ENCODE data around the gene SPOCK1.
"Not testable (repeated sequence)": the region's sequence is repeated elsewhere in the genome, so short reads cannot be mapped to it uniquely, and the experiment has no call there.

SPOCK1 gene

GRCh38 chr5:137287569-137287968 lies 211.6 kb downstream of the SPOCK1 start:
- DNase-seq, result no peak

- DNase-seq, result no peak
Observed at GRCh38 chr5:137286025-137286610, 213.0 kb downstream of the SPOCK1 start.

- DNase-seq, result no peak
Observed at GRCh38 chr5:137283801-137284200, 215.3 kb downstream of the SPOCK1 start.

GRCh38 chr5:137282216-137282615 lies 216.9 kb downstream of the SPOCK1 start:
- no peak for DNase-seq

GRCh38 chr5:137281201-137281600 lies 217.9 kb downstream of the SPOCK1 start:
- no peak for DNase-seq

GRCh38 chr5:137280656-137281055 lies 218.5 kb downstream of the SPOCK1 start:
- DNase-seq, result no peak

GRCh38 chr5:137279521-137280231 lies 219.4 kb downstream of the SPOCK1 start:
- no peak for DNase-seq

- no peak for DNase-seq
Observed at GRCh38 chr5:137278476-137278875, 220.7 kb downstream of the SPOCK1 start.

GRCh38 chr5:137275083-137275482 lies 224.0 kb downstream of the SPOCK1 start:
- peak; percentile 69 for DNase-seq

- no peak for DNase-seq
Observed at GRCh38 chr5:137273511-137273910, 225.6 kb downstream of the SPOCK1 start.

- DNase-seq, result no peak
Observed at GRCh38 chr5:137272831-137273230, 226.3 kb downstream of the SPOCK1 start.

GRCh38 chr5:137269946-137270345 lies 229.2 kb downstream of the SPOCK1 start:
- DNase-seq, result no peak

- no peak for DNase-seq
Observed at GRCh38 chr5:137269274-137269673, 229.9 kb downstream of the SPOCK1 start.

GRCh38 chr5:137268646-137269045 lies 230.5 kb downstream of the SPOCK1 start:
- no peak for DNase-seq

GRCh38 chr5:137266186-137266585 lies 232.9 kb downstream of the SPOCK1 start:
- no peak for DNase-seq

GRCh38 chr5:137265457-137265856 lies 233.7 kb downstream of the SPOCK1 start:
- DNase-seq, result no peak

- DNase-seq, result no peak
Observed at GRCh38 chr5:137264573-137264972, 234.6 kb downstream of the SPOCK1 start.

- DNase-seq, result no peak
Observed at GRCh38 chr5:137264041-137264440, 235.1 kb downstream of the SPOCK1 start.

- DNase-seq, result no peak
Observed at GRCh38 chr5:137263371-137264005, 235.6 kb downstream of the SPOCK1 start.

- DNase-seq, result no peak
Observed at GRCh38 chr5:137262818-137263217, 236.3 kb downstream of the SPOCK1 start.

- no peak for DNase-seq
Observed at GRCh38 chr5:137260820-137261695, 238.1 kb downstream of the SPOCK1 start.

- DNase-seq, result not testable (repeated sequence)
Observed at GRCh38 chr5:137259115-137259514, 240.0 kb downstream of the SPOCK1 start.

Measured in NCI-H1105 treated with DMSO at 0.1 percent for 48 hours (cell line).